ENCODE measurements around the gene PLXNC1.

PLXNC1 gene

GRCh38 chr12:94260717-94261116 is 112.3 kb downstream of the PLXNC1 start:
- Histone ChIP-seq H3K4me3 (ENCODE audit: low read depth, low read length) (0 out of 2 replicates have a peak overlapping the region, but pooled peaks have one; percentile 14), H3K27me3 (ENCODE audit: control insufficient read depth, insufficient read depth, low read length) (0 out of 2 replicates have a peak, but pooled peaks cover 2% of the 10 kb centered on the region), H3K27ac (ENCODE audit: low read depth, low read length) (peak overlapping the region; percentile 83), H3K36me3 (ENCODE audit: control insufficient read depth, insufficient read depth, low read length) (no peaks in the 10 kb centered on the region), H3K4me1 (ENCODE audit: control insufficient read depth, insufficient read depth, low read length) (peaks cover 46% of the 10 kb centered on the region), H3K9ac (ENCODE audit: low read length) (peak overlapping the region; percentile 75), H3K9me3 (ENCODE audit: control insufficient read depth, insufficient read depth, low read depth, low read length) (no peaks in the 10 kb centered on the region)

GRCh38 chr12:94261119-94261518 is 112.7 kb downstream of the PLXNC1 start:
- Histone ChIP-seq H3K27me3 (ENCODE audit: control insufficient read depth, insufficient read depth, low read length) (0 out of 2 replicates have a peak, but pooled peaks cover 2% of the 10 kb centered on the region), H3K9ac (ENCODE audit: low read length) (peak overlapping the region; percentile 75), H3K9me3 (ENCODE audit: control insufficient read depth, insufficient read depth, low read depth, low read length) (no peaks in the 10 kb centered on the region), H3K27ac (ENCODE audit: low read depth, low read length) (peak overlapping the region; percentile 83), H3K4me3 (ENCODE audit: low read depth, low read length) (no peak overlapping the region), H3K36me3 (ENCODE audit: control insufficient read depth, insufficient read depth, low read length) (no peaks in the 10 kb centered on the region), H3K4me1 (ENCODE audit: control insufficient read depth, insufficient read depth, low read length) (peaks cover 46% of the 10 kb centered on the region)

GRCh38 chr12:94261786-94262185 is 113.4 kb downstream of the PLXNC1 start:
- H3K27ac ChIP-seq (ENCODE audit: low read depth, low read length) = peak overlapping the region; percentile 83; the same call in 1 of the 2 replicates
- H3K9me3 ChIP-seq (ENCODE audit: control insufficient read depth, insufficient read depth, low read depth, low read length) = no peaks in the 10 kb centered on the region
- peaks cover 46% of the 10 kb centered on the region for H3K4me1 ChIP-seq (ENCODE audit: control insufficient read depth, insufficient read depth, low read length)
- no peaks in the 10 kb centered on the region for H3K36me3 ChIP-seq (ENCODE audit: control insufficient read depth, insufficient read depth, low read length)
- 0 out of 2 replicates have a peak, but pooled peaks cover 2% of the 10 kb centered on the region for H3K27me3 ChIP-seq (ENCODE audit: control insufficient read depth, insufficient read depth, low read length)
- peak overlapping the region; percentile 75 for H3K9ac ChIP-seq (ENCODE audit: low read length)
- H3K4me3 ChIP-seq (ENCODE audit: low read depth, low read length) = no peak overlapping the region

GRCh38 chr12:94262228-94263010 is 114.0 kb downstream of the PLXNC1 start:
- Histone ChIP-seq H3K27ac (ENCODE audit: low read depth, low read length) (peak overlapping the region; percentile 83; the same call in 1 of the 2 replicates), H3K9ac (ENCODE audit: low read length) (peak overlapping the region; percentile 26), H3K4me3 (ENCODE audit: low read depth, low read length) (no peak overlapping the region), H3K36me3 (ENCODE audit: control insufficient read depth, insufficient read depth, low read length) (no peaks in the 10 kb centered on the region), H3K9me3 (ENCODE audit: control insufficient read depth, insufficient read depth, low read depth, low read length) (no peaks in the 10 kb centered on the region), H3K27me3 (ENCODE audit: control insufficient read depth, insufficient read depth, low read length) (0 out of 2 replicates have a peak, but pooled peaks cover 2% of the 10 kb centered on the region), H3K4me1 (ENCODE audit: control insufficient read depth, insufficient read depth, low read length) (peaks cover 46% of the 10 kb centered on the region)

- H3K27ac ChIP-seq (ENCODE audit: low read depth, low read length) = peak overlapping the region; percentile 44; the same call in 1 of the 2 replicates
- peak overlapping the region; percentile 37 for H3K9ac ChIP-seq (ENCODE audit: low read length)
- 0 out of 2 replicates have a peak, but pooled peaks cover 2% of the 10 kb centered on the region for H3K27me3 ChIP-seq (ENCODE audit: control insufficient read depth, insufficient read depth, low read length)
- H3K36me3 ChIP-seq (ENCODE audit: control insufficient read depth, insufficient read depth, low read length) = no peaks in the 10 kb centered on the region
- H3K4me3 ChIP-seq (ENCODE audit: low read depth, low read length) = no peak overlapping the region
- H3K9me3 ChIP-seq (ENCODE audit: control insufficient read depth, insufficient read depth, low read depth, low read length) = no peaks in the 10 kb centered on the region
- peaks cover 46% of the 10 kb centered on the region for H3K4me1 ChIP-seq (ENCODE audit: control insufficient read depth, insufficient read depth, low read length)
Observed at GRCh38 chr12:94263011-94263811, 114.8 kb downstream of the PLXNC1 start.

- Histone ChIP-seq H3K4me1 (ENCODE audit: control insufficient read depth, insufficient read depth, low read length) (peaks cover 46% of the 10 kb centered on the region), H3K4me3 (ENCODE audit: low read depth, low read length) (peak overlapping the region; percentile 3; the same call in 1 of the 2 replicates), H3K9me3 (ENCODE audit: control insufficient read depth, insufficient read depth, low read depth, low read length) (no peaks in the 10 kb centered on the region), H3K36me3 (ENCODE audit: control insufficient read depth, insufficient read depth, low read length) (no peaks in the 10 kb centered on the region), H3K27ac (ENCODE audit: low read depth, low read length) (peak overlapping the region; percentile 57; the same call in 1 of the 2 replicates), H3K9ac (ENCODE audit: low read length) (peak overlapping the region; percentile 37), H3K27me3 (ENCODE audit: control insufficient read depth, insufficient read depth, low read length) (0 out of 2 replicates have a peak, but pooled peaks cover 2% of the 10 kb centered on the region)
Observed at GRCh38 chr12:94263905-94264561, 115.7 kb downstream of the PLXNC1 start.

GRCh38 chr12:94264736-94265485 is 116.5 kb downstream of the PLXNC1 start:
- Histone ChIP-seq H3K27me3 (ENCODE audit: control insufficient read depth, insufficient read depth, low read length) (0 out of 2 replicates have a peak, but pooled peaks cover 2% of the 10 kb centered on the region), H3K4me1 (ENCODE audit: control insufficient read depth, insufficient read depth, low read length) (peaks cover 46% of the 10 kb centered on the region)

GRCh38 chr12:94265539-94265938 is 117.2 kb downstream of the PLXNC1 start:
- H3K9me3 ChIP-seq (ENCODE audit: control insufficient read depth, insufficient read depth, low read depth, low read length) = no peaks in the 10 kb centered on the region
- 0 out of 2 replicates have a peak, but pooled peaks cover 2% of the 10 kb centered on the region for H3K27me3 ChIP-seq (ENCODE audit: control insufficient read depth, insufficient read depth, low read length)
- H3K4me3 ChIP-seq (ENCODE audit: low read depth, low read length) = no peak overlapping the region
- no peak overlapping the region for H3K27ac ChIP-seq (ENCODE audit: low read depth, low read length)
- H3K36me3 ChIP-seq (ENCODE audit: control insufficient read depth, insufficient read depth, low read length) = no peaks in the 10 kb centered on the region
- peaks cover 44% of the 10 kb centered on the region for H3K4me1 ChIP-seq (ENCODE audit: control insufficient read depth, insufficient read depth, low read length)
- H3K9ac ChIP-seq (ENCODE audit: low read length) = no peak overlapping the region

More at GRCh38 chr12:94264736-94265485, 116.5 kb downstream of the PLXNC1 start:
- no peaks in the 10 kb centered on the region for H3K36me3 ChIP-seq (ENCODE audit: control insufficient read depth, insufficient read depth, low read length)
- H3K4me3 ChIP-seq (ENCODE audit: low read depth, low read length) = peak overlapping the region; percentile 3; the same call in 1 of the 2 replicates
- peak overlapping the region; percentile 57; the same call in 1 of the 2 replicates for H3K27ac ChIP-seq (ENCODE audit: low read depth, low read length)
- no peaks in the 10 kb centered on the region for H3K9me3 ChIP-seq (ENCODE audit: control insufficient read depth, insufficient read depth, low read depth, low read length)
- no peak overlapping the region for H3K9ac ChIP-seq (ENCODE audit: low read length)

GRCh38 chr12:94265966-94266745 is 117.8 kb downstream of the PLXNC1 start:
- Histone ChIP-seq H3K36me3 (ENCODE audit: control insufficient read depth, insufficient read depth, low read length) (no peaks in the 10 kb centered on the region), H3K9me3 (ENCODE audit: control insufficient read depth, insufficient read depth, low read depth, low read length) (no peaks in the 10 kb centered on the region), H3K27me3 (ENCODE audit: control insufficient read depth, insufficient read depth, low read length) (0 out of 2 replicates have a peak, but pooled peaks cover 2% of the 10 kb centered on the region), H3K9ac (ENCODE audit: low read length) (no peak overlapping the region), H3K27ac (ENCODE audit: low read depth, low read length) (no peak overlapping the region), H3K4me3 (ENCODE audit: low read depth, low read length) (no peak overlapping the region), H3K4me1 (ENCODE audit: control insufficient read depth, insufficient read depth, low read length) (peaks cover 38% of the 10 kb centered on the region)
